GM12891 (cell line): Measurements from ENCODE around the gene APBA2.

Source experiments
- PAX5 ChIP-seq: IDR thresholded peaks from 2 replicates; pipeline ENCODE4 v1.6.1; 2011; ENCODE audit warnings: low read length, moderate library complexity, mild to moderate bottlenecking; ENCODE audit not compliant: insufficient read depth, severe bottlenecking
- POLR2A ChIP-seq: IDR thresholded peaks from 2 replicates; pipeline ENCODE4 v1.6.1; 2011; ENCODE audit warnings: low read depth, low read length, control low read depth
- POLR2AphosphoS5 ChIP-seq: IDR thresholded peaks from 2 replicates; pipeline ENCODE4 v1.6.1; 2011; ENCODE audit warnings: low read depth, low read length, control low read depth
- POU2F2 ChIP-seq: IDR thresholded peaks from 2 replicates; pipeline ENCODE4 v1.6.1; 2011; ENCODE audit warnings: low read depth, mild to moderate bottlenecking, control low read depth, low read length, moderate library complexity
- TAF1 ChIP-seq: IDR thresholded peaks from 2 replicates; pipeline ENCODE4 v1.6.1; 2011; ENCODE audit warnings: low read depth, low read length, control low read depth

- TF ChIP-seq POLR2A: no peak
- TF ChIP-seq TAF1: no peak
- no peak for TF ChIP-seq PAX5
- TF ChIP-seq POLR2AphosphoS5: no peak
- no peak for TF ChIP-seq POU2F2
Measured at GRCh38 chr15:29133321-29133720, 247.5 kb downstream of the APBA2 start.
